Cardiac fibroblast (primary cell): ENCODE results near the gene LSM4.

Source experiments
- DNase-seq, 2 donors: peaks; one replicate each; pipeline versions ENCODE4 v3.0.0 to v3.0.0-alpha.2; 2010; ENCODE audit warnings: low read depth in 2 of 2
- H3K4me3 ChIP-seq, 2 donors: replicated peaks in 1 of 2; 1 replicate in 1 of 2; 2 replicates in 1 of 2; pipeline ENCODE4 v1.5.1; 2011; ENCODE audit warnings: low read depth in 2 of 2, low read length in 2 of 2, mild to moderate bottlenecking in 2 of 2, moderate library complexity in 1 of 2
- CTCF ChIP-seq: IDR thresholded peaks from one replicate; pipeline ENCODE4 v1.5.1; 2011; ENCODE audit warnings: low read depth, mild to moderate bottlenecking, low read length, inconsistent platforms

LSM4 gene

GRCh38 chr19:18340990-18341868 lies 18.4 kb upstream of the LSM4 start:
- no peak for TF ChIP-seq CTCF

GRCh38 chr19:18340190-18340989 lies 17.5 kb upstream of the LSM4 start, which contains the start of gene PGPEP1:
Gene PGPEP1 (plus strand): TSS chr19:18340598. CDS start chr19:18340682, 84 bp downstream.
- H3K4me3 ChIP-seq, result peak within 1 kb of the TSS; percentile 81 to 83
- peak; percentile 50 to 62 for DNase-seq
- no peak for TF ChIP-seq CTCF

More at GRCh38 chr19:18340990-18341868, 18.4 kb upstream of the LSM4 start:
- peak in 1 of 2 donors; percentile 50 for DNase-seq
- H3K4me3 ChIP-seq, result peak overlapping the region; percentile 81 to 83

- DNase-seq, result peak in 1 of 2 donors; percentile 26
- no peak overlapping the region for H3K4me3 ChIP-seq
- no peak for TF ChIP-seq CTCF
Observed at GRCh38 chr19:18339723-18340122, 16.8 kb upstream of the LSM4 start.

- no peak for TF ChIP-seq CTCF
- no peak for DNase-seq
- H3K4me3 ChIP-seq, result no peak overlapping the region
Observed at GRCh38 chr19:18338541-18338940, 15.7 kb upstream of the LSM4 start.

- no peak for TF ChIP-seq CTCF
- DNase-seq, result no peak
- H3K4me3 ChIP-seq, result no peak overlapping the region
Observed at GRCh38 chr19:18336121-18336520, 13.2 kb upstream of the LSM4 start.

- DNase-seq, result no peak
- H3K4me3 ChIP-seq, result no peak overlapping the region
- no peak for TF ChIP-seq CTCF
Observed at GRCh38 chr19:18333680-18334079, 10.8 kb upstream of the LSM4 start.
